OCI-LY3 (cell line): Measurements from ENCODE around the gene DDA1.

Experiments
- CTCF ChIP-seq: fragments of 200-600, 300-600 bp; sonication (generic); IDR thresholded peaks from 2 replicates; pipeline ENCODE4 v1.5.1; 2014; ENCODE audit warnings: antibody characterized with exemption, low read length, low read depth
- EZH2phosphoT487 ChIP-seq: fragments of 200-600 bp; shearing (Covaris generic); IDR thresholded peaks from 2 replicates; pipeline ENCODE4 v1.6.1; 2018; ENCODE audit warnings: antibody characterized with exemption, mixed run types, low read depth

GRCh38 chr19:17333611-17334413 is 24.4 kb downstream of the DDA1 start:
- no peak for TF ChIP-seq CTCF
- TF ChIP-seq EZH2phosphoT487 = no peak
